ENCODE measurements around the gene NUP62.
"Not testable (repeated sequence)": the region's sequence is repeated elsewhere in the genome, so short reads cannot be mapped to it uniquely, and the experiment has no call there.

Gene NUP62

GRCh38 chr19:49929121-49929610, at the start of gene NUP62, which contains the start of gene ATF5:
Gene NUP62 (minus strand): TSS chr19:49929504. CDS start chr19:49909807, 19,697 bp downstream.
Gene ATF5 (plus strand): TSS chr19:49929205. CDS start chr19:49930851, 1,646 bp downstream.
- TF ChIP-seq POLR2A (IDR thresholded peaks at IDR 0.05; ENCODE audit: low read depth, low read length), result peak; percentile 80
- FAIRE-seq (no peak), DNase-seq (ENCODE audit: insufficient read length, low spot score) (peak; percentile 97)

GRCh38 chr19:49978324-49978723, 49.0 kb upstream of the NUP62 start:
- no peak for TF ChIP-seq POLR2A (IDR thresholded peaks at IDR 0.05; ENCODE audit: low read depth, low read length)
- no peak for FAIRE-seq

GRCh38 chr19:49977881-49978280, 48.6 kb upstream of the NUP62 start:
- FAIRE-seq (no peak), DNase-seq (ENCODE audit: insufficient read length, low spot score) (no peak)
- TF ChIP-seq POLR2A (IDR thresholded peaks at IDR 0.05; ENCODE audit: low read depth, low read length), result no peak

More at GRCh38 chr19:49978324-49978723, 49.0 kb upstream of the NUP62 start:
- DNase-seq (ENCODE audit: insufficient read length, low spot score), result no peak

- DNase-seq (ENCODE audit: insufficient read length, low spot score) (no peak), FAIRE-seq (no peak)
- TF ChIP-seq POLR2A (IDR thresholded peaks at IDR 0.05; ENCODE audit: low read depth, low read length), result no peak
Observed at GRCh38 chr19:49977076-49977475, 47.8 kb upstream of the NUP62 start.

GRCh38 chr19:49976496-49976895, 47.2 kb upstream of the NUP62 start:
- no peak for DNase-seq (ENCODE audit: insufficient read length, low spot score)
- no peak for TF ChIP-seq POLR2A (IDR thresholded peaks at IDR 0.05; ENCODE audit: low read depth, low read length)
- no peak for FAIRE-seq

- no peak for DNase-seq (ENCODE audit: insufficient read length, low spot score)
- TF ChIP-seq POLR2A (IDR thresholded peaks at IDR 0.05; ENCODE audit: low read depth, low read length), result no peak
- FAIRE-seq, result no peak
Observed at GRCh38 chr19:49975051-49975450, 45.7 kb upstream of the NUP62 start.

GRCh38 chr19:49973987-49974386, 44.7 kb upstream of the NUP62 start:
- no peak for DNase-seq (ENCODE audit: insufficient read length, low spot score)
- TF ChIP-seq POLR2A (IDR thresholded peaks at IDR 0.05; ENCODE audit: low read depth, low read length), result no peak
- no peak for FAIRE-seq

- no peak for DNase-seq (ENCODE audit: insufficient read length, low spot score)
- TF ChIP-seq POLR2A (IDR thresholded peaks at IDR 0.05; ENCODE audit: low read depth, low read length), result no peak
- no peak for FAIRE-seq
Observed at GRCh38 chr19:49972841-49973240, 43.5 kb upstream of the NUP62 start.

- DNase-seq (ENCODE audit: insufficient read length, low spot score) (no peak), FAIRE-seq (no peak)
- no peak for TF ChIP-seq POLR2A (IDR thresholded peaks at IDR 0.05; ENCODE audit: low read depth, low read length)
Observed at GRCh38 chr19:49971991-49972411, 42.7 kb upstream of the NUP62 start.

GRCh38 chr19:49969355-49969754, 40.1 kb upstream of the NUP62 start:
- not testable (repeated sequence) for DNase-seq (ENCODE audit: insufficient read length, low spot score); FAIRE-seq

GRCh38 chr19:49968279-49968922, 39.1 kb upstream of the NUP62 start:
- no peak for TF ChIP-seq POLR2A (IDR thresholded peaks at IDR 0.05; ENCODE audit: low read depth, low read length)
- no peak for FAIRE-seq
- DNase-seq (ENCODE audit: insufficient read length, low spot score), result no peak

GRCh38 chr19:49960980-49961379, 31.7 kb upstream of the NUP62 start, which contains the start of gene SIGLEC11:
Gene SIGLEC11 (minus strand): TSS chr19:49961172. CDS start chr19:49961081, 91 bp downstream.
- FAIRE-seq, result not testable (repeated sequence)

GRCh38 chr19:49959892-49960291, 30.6 kb upstream of the NUP62 start:
- not testable (repeated sequence) for FAIRE-seq; DNase-seq (ENCODE audit: insufficient read length, low spot score)

More at GRCh38 chr19:49960980-49961379, 31.7 kb upstream of the NUP62 start, which contains the start of gene SIGLEC11:
- not testable (repeated sequence) for DNase-seq (ENCODE audit: insufficient read length, low spot score)

- DNase-seq (ENCODE audit: insufficient read length, low spot score); FAIRE-seq: not testable (repeated sequence)
Observed at GRCh38 chr19:49958596-49958995, 29.3 kb upstream of the NUP62 start.

- not testable (repeated sequence) for FAIRE-seq; DNase-seq (ENCODE audit: insufficient read length, low spot score)
Observed at GRCh38 chr19:49958144-49958543, 28.8 kb upstream of the NUP62 start.
